BLaER1 treated with 17β-estradiol and CSF1 and Interleukin-3, amounts not matched to agents 10 nM and 100 nM (cell line): Measurements from ENCODE around the gene ATXN10.
"Not testable (repeated sequence)": the region's sequence is repeated elsewhere in the genome, so short reads cannot be mapped to it uniquely, and the experiment has no call there.

Experiments
- H3K27ac ChIP-seq, 11 experiments: shearing (Covaris generic); formaldehyde crosslinking; 2 replicates each; pipeline ENCODE4 v1.8.1; 2022
- H3K27me3 ChIP-seq, 11 experiments: shearing (Covaris generic); formaldehyde crosslinking; 2 replicates each; pipeline ENCODE4 v1.8.1; 2022
- H3K36me3 ChIP-seq, 11 experiments: shearing (Covaris generic); formaldehyde crosslinking; 2 replicates each; pipeline ENCODE4 v1.8.1; 2022
- H3K4me1 ChIP-seq, 10 experiments: shearing (Covaris generic); formaldehyde crosslinking; 2 replicates each; pipeline ENCODE4 v1.8.1; 2022
- H3K4me2 ChIP-seq, 11 experiments: shearing (Covaris generic); formaldehyde crosslinking; 2 replicates each; pipeline ENCODE4 v1.8.1; 2022
- H3K4me3 ChIP-seq, 10 experiments: shearing (Covaris generic); formaldehyde crosslinking; 2 replicates each; pipeline ENCODE4 v1.8.1; 2022
- H3K9ac ChIP-seq, 11 experiments: shearing (Covaris generic); formaldehyde crosslinking; 2 replicates each; pipeline ENCODE4 v1.8.1; 2022
- H3K9me3 ChIP-seq, 11 experiments: shearing (Covaris generic); formaldehyde crosslinking; replicated peaks in 1 of 11; 2 replicates each; pipeline ENCODE4 v1.8.1; 2022
- H4K20me1 ChIP-seq, 11 experiments: shearing (Covaris generic); formaldehyde crosslinking; 2 replicates each; pipeline ENCODE4 v1.8.1; 2022
- Cebpa-rat ChIP-seq, 11 experiments: shearing (Covaris generic); IDR thresholded peaks; 2 replicates each; pipeline ENCODE4 v1.8.1; 2022

The ATXN10 gene

GRCh38 chr22:45680932-45681700 is 9.5 kb downstream of the ATXN10 start:
- Histone ChIP-seq H4K20me1 (peaks cover 89 to 100% (median 100%) of the 10 kb centered on the region in 11 experiments; a peak in 21 of 22 replicates), H3K27me3 (no peaks in the 10 kb centered on the region; a peak in 1 of 22 replicates), H3K36me3 (peaks cover 0 to 20% (median 11%) of the 10 kb centered on the region in 11 experiments; a peak in 19 of 22 replicates), H3K4me1 (peaks cover 51 to 66% (median 58%) of the 10 kb centered on the region in 10 experiments), H3K9ac (no peak overlapping the region), H3K4me3 (no peak overlapping the region), H3K9me3 (no peaks in the 10 kb centered on the region), H3K4me2 (peak overlapping the region; percentile 40 to 91 (median 81)), H3K27ac (no peak overlapping the region)
- TF ChIP-seq Cebpa-rat (IDR thresholded peaks at IDR 0.05) = no peak

GRCh38 chr22:45682064-45682463 is 10.4 kb downstream of the ATXN10 start:
- peaks cover 0 to 20% (median 4%) of the 10 kb centered on the region in 11 experiments; a peak in 15 of 22 replicates for H3K36me3 ChIP-seq
- H4K20me1 ChIP-seq = peaks cover 92 to 100% (median 100%) of the 10 kb centered on the region in 11 experiments; a peak in 21 of 22 replicates
- no peaks in the 10 kb centered on the region for H3K9me3 ChIP-seq
- no peak for TF ChIP-seq Cebpa-rat (IDR thresholded peaks at IDR 0.05)
- 0 out of 22 replicates have a peak overlapping the region, but pooled peaks of 1 of the 11 experiments have one; percentile 6 for H3K9ac ChIP-seq
- H3K4me2 ChIP-seq = peak overlapping the region; percentile 69 to 91 (median 81)
- no peaks in the 10 kb centered on the region; a peak in 1 of 22 replicates for H3K27me3 ChIP-seq
- no peak overlapping the region for H3K27ac ChIP-seq
- peaks cover 51 to 63% (median 58%) of the 10 kb centered on the region in 10 experiments for H3K4me1 ChIP-seq
- H3K4me3 ChIP-seq = no peak overlapping the region

- peaks cover 0 to 15% (median 4%) of the 10 kb centered on the region in 11 experiments; a peak in 8 of 22 replicates for H3K36me3 ChIP-seq
- not testable (repeated sequence) for H3K27me3 ChIP-seq, H3K4me3 ChIP-seq, H3K9me3 ChIP-seq
- peak overlapping the region in 4 of 11 experiments; percentile 17 to 29 (median 21); a peak in 5 of 22 replicates for H3K27ac ChIP-seq
- H3K4me2 ChIP-seq = peak overlapping the region; percentile 69 to 91 (median 81)
- H4K20me1 ChIP-seq = peaks cover 92 to 100% (median 100%) of the 10 kb centered on the region in 11 experiments; a peak in 21 of 22 replicates
- peaks cover 51 to 63% (median 58%) of the 10 kb centered on the region in 10 experiments for H3K4me1 ChIP-seq
- peak overlapping the region in 1 of 11 experiments; percentile 29; a peak in 1 of 22 replicates for H3K9ac ChIP-seq
Observed at GRCh38 chr22:45682773-45683172, 11.1 kb downstream of the ATXN10 start.

- H4K20me1 ChIP-seq = peaks cover 92 to 100% (median 100%) of the 10 kb centered on the region in 11 experiments; a peak in 21 of 22 replicates
- no peaks in the 10 kb centered on the region; a peak in 1 of 22 replicates for H3K27me3 ChIP-seq
- H3K4me2 ChIP-seq = peak overlapping the region; percentile 69 to 91 (median 81)
- H3K27ac ChIP-seq = peak overlapping the region in 4 of 11 experiments; percentile 23 to 59 (median 42); a peak in 7 of 22 replicates
- H3K36me3 ChIP-seq = peaks cover 0 to 15% (median 4%) of the 10 kb centered on the region in 11 experiments; a peak in 8 of 22 replicates
- no peak overlapping the region for H3K4me3 ChIP-seq
- TF ChIP-seq Cebpa-rat (IDR thresholded peaks at IDR 0.05) = no peak
- H3K9me3 ChIP-seq = no peaks in the 10 kb centered on the region
- H3K9ac ChIP-seq = 0 out of 22 replicates have a peak overlapping the region, but pooled peaks of 1 of the 11 experiments have one; percentile 29
- peaks cover 52 to 67% (median 59%) of the 10 kb centered on the region in 10 experiments for H3K4me1 ChIP-seq
Observed at GRCh38 chr22:45683248-45683647, 11.6 kb downstream of the ATXN10 start.

GRCh38 chr22:45683680-45684079 is 12.0 kb downstream of the ATXN10 start:
- Histone ChIP-seq H3K9me3 (no peaks in the 10 kb centered on the region), H3K36me3 (peaks cover 0 to 15% (median 4%) of the 10 kb centered on the region in 11 experiments; a peak in 9 of 22 replicates), H3K27me3 (no peaks in the 10 kb centered on the region; a peak in 1 of 22 replicates), H3K9ac (peak overlapping the region in 2 of 11 experiments; percentile 27 to 35; a peak in 1 of 22 replicates), H4K20me1 (peaks cover 92 to 100% (median 100%) of the 10 kb centered on the region in 11 experiments; a peak in 21 of 22 replicates), H3K4me1 (peaks cover 49 to 71% (median 60%) of the 10 kb centered on the region in 10 experiments), H3K4me3 (no peak overlapping the region; a peak in 1 of 20 replicates), H3K27ac (peak overlapping the region in 7 of 11 experiments; percentile 2 to 59 (median 37); a peak in 10 of 22 replicates), H3K4me2 (peak overlapping the region; percentile 69 to 91 (median 81))
- no peak for TF ChIP-seq Cebpa-rat (IDR thresholded peaks at IDR 0.05)

- Histone ChIP-seq H3K4me2 (peak overlapping the region; percentile 69 to 91 (median 81)), H3K9me3 (no peaks in the 10 kb centered on the region), H4K20me1 (peaks cover 92 to 100% (median 100%) of the 10 kb centered on the region in 11 experiments; a peak in 21 of 22 replicates), H3K27ac (peak overlapping the region in 7 of 11 experiments; percentile 2 to 59 (median 37); a peak in 10 of 22 replicates), H3K4me1 (peaks cover 47 to 73% (median 61%) of the 10 kb centered on the region in 10 experiments), H3K27me3 (no peaks in the 10 kb centered on the region; a peak in 1 of 22 replicates), H3K36me3 (peaks cover 0 to 18% (median 5%) of the 10 kb centered on the region in 11 experiments; a peak in 12 of 22 replicates), H3K4me3 (no peak overlapping the region), H3K9ac (peak overlapping the region in 2 of 11 experiments; percentile 27 to 35; a peak in 2 of 22 replicates)
- TF ChIP-seq Cebpa-rat (IDR thresholded peaks at IDR 0.05) = no peak
Observed at GRCh38 chr22:45684169-45684568, 12.5 kb downstream of the ATXN10 start.

GRCh38 chr22:45684752-45685574 is 13.3 kb downstream of the ATXN10 start:
- Histone ChIP-seq H3K36me3 (peaks cover 5 to 26% (median 12%) of the 10 kb centered on the region in 11 experiments; a peak in 18 of 22 replicates), H3K4me2 (peak overlapping the region in 10 of 11 experiments; percentile 69 to 91 (median 78); a peak in 17 of 22 replicates), H3K4me3 (no peak overlapping the region), H4K20me1 (peaks cover 92 to 100% (median 100%) of the 10 kb centered on the region in 11 experiments; a peak in 21 of 22 replicates), H3K4me1 (peaks cover 52 to 73% (median 61%) of the 10 kb centered on the region in 10 experiments), H3K9me3 (no peaks in the 10 kb centered on the region), H3K27ac (peak overlapping the region in 4 of 11 experiments; percentile 34 to 46 (median 36); a peak in 5 of 22 replicates), H3K9ac (no peak overlapping the region; a peak in 1 of 22 replicates), H3K27me3 (no peaks in the 10 kb centered on the region; a peak in 1 of 22 replicates)
- TF ChIP-seq Cebpa-rat (IDR thresholded peaks at IDR 0.05) = no peak

- Histone ChIP-seq H3K4me3 (no peak overlapping the region), H3K4me2 (no peak overlapping the region), H3K4me1 (peaks cover 42 to 73% (median 65%) of the 10 kb centered on the region in 10 experiments), H3K27ac (no peak overlapping the region), H4K20me1 (peaks cover 92 to 100% (median 100%) of the 10 kb centered on the region in 11 experiments; a peak in 21 of 22 replicates), H3K36me3 (peaks cover 11 to 36% (median 19%) of the 10 kb centered on the region in 11 experiments; a peak in 20 of 22 replicates), H3K9me3 (no peaks in the 10 kb centered on the region), H3K9ac (no peak overlapping the region), H3K27me3 (no peaks in the 10 kb centered on the region; a peak in 1 of 22 replicates)
- no peak for TF ChIP-seq Cebpa-rat (IDR thresholded peaks at IDR 0.05)
Observed at GRCh38 chr22:45686004-45686403, 14.4 kb downstream of the ATXN10 start.
